Spleen (tissue), 11 donors: ENCODE results near the gene LMNB1. TPM values are rescaled to one million over a fixed set of nuclear protein-coding genes. Genes with fewer than 3 reads are reported as not detected.

ENCODE experiments used
- DNase-seq: peaks from one replicate; pipeline ENCODE4 v3.0.0-alpha.2; 2020
- H3K27ac ChIP-seq, 8 donors: fragments of 200-600 bp; sonication (generic) in 7 of 8; 1 replicate in 4 of 8; 2 replicates in 4 of 8; pipeline versions ENCODE4 v1.5.0 to v1.8.0; 2016 to 2021; ENCODE audit warnings: inconsistent platforms in 4 of 8, mild to moderate bottlenecking in 4 of 8, moderate library complexity in 1 of 8
- H3K27me3 ChIP-seq, 7 donors: fragments of 200-600 bp; sonication (generic) in 6 of 7; replicated peaks in 1 of 7; 1 replicate in 4 of 7; 2 replicates in 3 of 7; pipeline versions ENCODE4 v1.5.0 to v1.8.0; 2016 to 2021; ENCODE audit warnings: inconsistent platforms in 3 of 7, mild to moderate bottlenecking in 1 of 7
- H3K36me3 ChIP-seq, 6 donors: fragments of 200-600 bp; sonication (generic) in 5 of 6; 1 replicate in 4 of 6; 2 replicates in 2 of 6; pipeline versions ENCODE4 v1.5.0 to v1.8.0; 2016 to 2021; ENCODE audit warnings: inconsistent platforms in 2 of 6
- H3K4me1 ChIP-seq, 6 donors: fragments of 200-600 bp; sonication (generic) in 5 of 6; 1 replicate in 3 of 6; 2 replicates in 3 of 6; pipeline versions ENCODE4 v1.5.0 to v1.8.0; 2016 to 2021; ENCODE audit warnings: inconsistent platforms in 3 of 6
- H3K4me3 ChIP-seq, 8 donors: fragments of 200-600 bp; sonication (generic) in 7 of 8; 1 replicate in 4 of 8; 2 replicates in 4 of 8; pipeline versions ENCODE4 v1.5.0 to v1.8.0; 2016 to 2021; ENCODE audit warnings: inconsistent platforms in 4 of 8, mild to moderate bottlenecking in 4 of 8, moderate library complexity in 2 of 8
- H3K9me3 ChIP-seq, 8 donors: fragments of 200-600 bp; sonication (generic) in 7 of 8; 1 replicate in 4 of 8; 2 replicates in 4 of 8; pipeline versions ENCODE4 v1.5.0 to v1.8.0; 2016 to 2021; ENCODE audit warnings: inconsistent platforms in 4 of 8
- POLR2A ChIP-seq, 3 donors: fragments of 450-650 bp; IDR thresholded peaks; one replicate each; pipeline ENCODE4 v1.5.1; 2017; ENCODE audit warnings: antibody characterized with exemption in 3 of 3, mild to moderate bottlenecking in 1 of 3
- POLR2AphosphoS5 ChIP-seq, 3 donors: sonication (generic); formaldehyde crosslinking; IDR thresholded peaks; one replicate each; pipeline ENCODE4 v1.5.1; 2017; ENCODE audit warnings: antibody characterized with exemption in 3 of 3
- WGBS, 5 donors: extraction: QIAGEN DNeasy Blood & Tissue Kit in 3 of 5; methylation state at CpG; one replicate each; pipeline versions ENCODE4 v1.1.5 to v1.1.7; 2013 to 2018; 5-methylcytosine and 5-hydroxymethylcytosine counted together
- intact Hi-C: fragments of 100-400 bp; cut with DNase I; formaldehyde crosslinking; loops from one replicate; pipeline ENCODE4 v1.15.0; 2023; ENCODE audit warnings: low total_unique reads
- polyA plus RNA-seq, 3 donors: library from polyadenylated mRNA; stranded (reverse); fragments of 200-250 nt; gene quantifications; one replicate each; pipeline ENCODE4 v1.2.1, GENCODE V29; 2013
- total RNA-seq, 7 donors: library from RNA; depleted of rRNA in 3 of 7; stranded (reverse); fragments of >200 nt in 3 of 7; fragmentation: NEBNext Ultra II Directional in 4 of 7; extraction: Animal tissue kit (Norgen Biotek cat#: 25700) in 4 of 7; gene quantifications; one replicate each; pipeline versions ENCODE4 v1.1.0 to v1.2.1, GENCODE V29; 2016 to 2021
- TF ChIP-seq, protein P1 (sequence below), 11 experiments: fragments of 200-600 bp in 7 of 11; fragments of 450-650 bp in 4 of 11; sonication (generic) in 4 of 11; IDR thresholded peaks in 8 of 11; conservative IDR thresholded peaks in 3 of 11; 1 replicate in 7 of 11; 2 replicates in 4 of 11; pipeline versions ENCODE4 v1.4.0 to v1.8.0; 2016 to 2021; ENCODE audit warnings: antibody characterized with exemption in 11 of 11, inconsistent platforms in 4 of 11, mild to moderate bottlenecking in 1 of 11
- donor health status: healthy with polysubstance abuse.
- donor health status: DM: no; HTN: no; CAD: no; lungs with moderate emphysema.
- donor health status: DM: no; HTN: no; CAD: no.
- donor health status: Bipolar disorder and iron deficiency.
- donor health status: healthy.
- donor health status: DM: no; HTN: no; CAD: no.
- donor health status: DM: yes; HTN: yes; CAD: no.

Gene LMNB1
- total and polyA plus RNA-seq, 10 donors, result 7.5 to 68.8 (median 27.8) TPM

DNA sequence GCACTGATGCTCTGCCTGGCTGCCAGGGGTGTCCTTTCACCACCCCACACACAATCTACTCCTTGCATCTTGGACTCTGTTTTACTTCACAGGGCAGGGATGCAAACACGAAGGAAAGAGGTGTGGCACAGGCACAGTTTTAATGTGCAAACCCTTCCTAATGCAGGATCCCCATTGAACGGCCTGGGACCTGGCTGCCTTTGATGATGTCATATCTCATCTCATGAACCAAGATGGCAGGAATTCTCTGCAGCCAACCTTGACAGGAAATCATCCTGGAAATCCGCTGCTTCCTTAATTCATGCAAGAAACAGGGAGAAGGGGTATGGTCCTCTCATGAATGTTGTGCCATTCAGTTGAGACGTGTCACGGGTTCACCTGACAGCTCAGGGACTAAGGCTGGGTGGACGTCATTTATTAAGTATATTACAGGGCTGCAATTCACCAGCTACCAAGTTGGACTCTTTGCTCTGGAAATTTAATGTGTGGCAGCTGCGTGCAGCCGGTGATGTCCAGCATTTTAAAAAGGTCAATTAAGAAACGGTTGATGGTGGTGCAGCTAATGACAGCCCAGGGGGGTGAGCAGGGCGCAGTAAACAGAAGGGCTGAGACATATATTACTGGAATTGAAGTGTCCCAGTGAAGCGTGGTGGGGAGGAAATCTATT, 91.5 kb downstream of the LMNB1 start:
- 64 to 82% (median 70%) methylated on average over 11 of the region's 11 CpGs for WGBS, 5 donors
- intact Hi-C loops, result no loop called here

DNA sequence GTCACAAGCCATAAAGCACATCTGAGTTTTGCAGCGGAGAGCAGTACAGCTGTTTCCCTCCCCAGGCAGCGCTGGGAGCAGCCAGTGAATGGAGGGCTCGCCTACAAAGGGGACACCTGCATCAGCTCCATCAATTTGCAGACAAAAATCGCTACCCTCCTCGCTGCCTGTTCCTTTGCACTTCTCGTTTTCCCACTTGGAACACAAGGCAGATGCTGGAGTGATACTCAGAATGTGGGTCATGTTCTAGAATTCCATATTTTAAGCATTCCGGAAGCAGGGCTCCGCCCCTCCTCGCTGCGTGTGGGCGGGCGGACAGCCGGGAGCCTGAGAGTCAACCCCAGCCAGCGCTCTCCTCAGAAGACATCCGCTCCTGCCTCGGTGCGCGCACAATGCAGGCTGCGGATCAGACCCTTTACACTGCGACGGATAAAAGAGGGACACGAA, 92.1 kb downstream of the LMNB1 start:
- WGBS, 5 donors, result 10 to 21% (median 14%) methylated on average over 22 of the region's 22 CpGs
- Histone ChIP-seq H3K27ac (peak overlapping the region in 2 of 8 donors; percentile 26 to 31), H3K36me3 (peaks cover 0 to 17% (median 0%) of the 10 kb centered on the region in 6 donors), H3K9me3 (no peaks in the 10 kb centered on the region), H3K27me3 (no peaks in the 10 kb centered on the region), H3K4me1 (peaks cover 2 to 32% (median 13%) of the 10 kb centered on the region in 6 donors), H3K4me3 (peak overlapping the region in 4 of 8 donors; percentile 6 to 54 (median 12))
- DNase-seq, result no peak
- no peak for TF ChIP-seq POLR2A (IDR thresholded peaks at IDR 0.05)
- peak; percentile 46 to 78 (median 65) for TF ChIP-seq POLR2AphosphoS5 (IDR thresholded peaks at IDR 0.05)
- TF ChIP-seq, protein P1, sequence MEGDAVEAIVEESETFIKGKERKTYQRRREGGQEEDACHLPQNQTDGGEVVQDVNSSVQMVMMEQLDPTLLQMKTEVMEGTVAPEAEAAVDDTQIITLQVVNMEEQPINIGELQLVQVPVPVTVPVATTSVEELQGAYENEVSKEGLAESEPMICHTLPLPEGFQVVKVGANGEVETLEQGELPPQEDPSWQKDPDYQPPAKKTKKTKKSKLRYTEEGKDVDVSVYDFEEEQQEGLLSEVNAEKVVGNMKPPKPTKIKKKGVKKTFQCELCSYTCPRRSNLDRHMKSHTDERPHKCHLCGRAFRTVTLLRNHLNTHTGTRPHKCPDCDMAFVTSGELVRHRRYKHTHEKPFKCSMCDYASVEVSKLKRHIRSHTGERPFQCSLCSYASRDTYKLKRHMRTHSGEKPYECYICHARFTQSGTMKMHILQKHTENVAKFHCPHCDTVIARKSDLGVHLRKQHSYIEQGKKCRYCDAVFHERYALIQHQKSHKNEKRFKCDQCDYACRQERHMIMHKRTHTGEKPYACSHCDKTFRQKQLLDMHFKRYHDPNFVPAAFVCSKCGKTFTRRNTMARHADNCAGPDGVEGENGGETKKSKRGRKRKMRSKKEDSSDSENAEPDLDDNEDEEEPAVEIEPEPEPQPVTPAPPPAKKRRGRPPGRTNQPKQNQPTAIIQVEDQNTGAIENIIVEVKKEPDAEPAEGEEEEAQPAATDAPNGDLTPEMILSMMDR (IDR thresholded peaks at IDR 0.05 in 8 of 11, conservative IDR thresholded peaks at IDR 0.05 in 3 of 11), result no peak
- intact Hi-C loops, result no loop called here

More for the DNA sequence above, 91.5 kb downstream of the LMNB1 start:
- TF ChIP-seq, protein P1 (IDR thresholded peaks at IDR 0.05 in 8 of 11, conservative IDR thresholded peaks at IDR 0.05 in 3 of 11), result no peak
- no peak for TF ChIP-seq POLR2AphosphoS5 (IDR thresholded peaks at IDR 0.05)
- TF ChIP-seq POLR2A (IDR thresholded peaks at IDR 0.05), result no peak
- H3K27ac ChIP-seq, result peak overlapping the region in 2 of 8 donors; percentile 26 to 31
- no peak for DNase-seq
- peaks cover 2 to 32% (median 13%) of the 10 kb centered on the region in 6 donors for H3K4me1 ChIP-seq
- no peaks in the 10 kb centered on the region for H3K27me3 ChIP-seq
- H3K9me3 ChIP-seq, result no peaks in the 10 kb centered on the region
- H3K36me3 ChIP-seq, result peaks cover 0 to 17% (median 0%) of the 10 kb centered on the region in 6 donors
- peak overlapping the region in 4 of 8 donors; percentile 6 to 54 (median 12) for H3K4me3 ChIP-seq

DNA sequence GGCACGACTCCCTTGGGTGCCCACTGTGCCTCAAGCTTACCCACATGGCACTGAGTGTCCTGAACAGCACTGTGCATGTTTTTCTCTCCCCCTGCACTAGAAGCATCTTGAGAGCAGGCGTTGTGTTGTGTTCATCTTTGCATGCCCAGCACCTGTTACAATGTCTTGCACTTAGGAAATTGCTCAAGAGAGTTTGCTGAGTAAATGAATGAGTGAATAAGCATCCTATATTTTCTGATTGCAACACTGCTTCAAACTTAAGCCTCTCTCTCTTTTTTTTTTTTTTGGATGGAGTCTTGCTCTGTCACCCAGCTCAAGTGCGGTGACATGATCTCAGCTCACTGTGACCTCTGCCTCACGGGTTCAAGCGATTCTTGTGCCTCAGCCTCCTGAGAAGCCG, 94.5 kb downstream of the LMNB1 start:
- H3K27ac ChIP-seq, result peak overlapping the region in 3 of 8 donors; percentile 6 to 39 (median 8)
- no peak for TF ChIP-seq POLR2A (IDR thresholded peaks at IDR 0.05)
- TF ChIP-seq POLR2AphosphoS5 (IDR thresholded peaks at IDR 0.05), result no peak
- TF ChIP-seq, protein P1 (IDR thresholded peaks at IDR 0.05 in 8 of 11, conservative IDR thresholded peaks at IDR 0.05 in 3 of 11), result no peak
- WGBS, 5 donors, result 78 to 92% (median 86%) methylated on average over 6 of the region's 6 CpGs
- H3K4me3 ChIP-seq, result no peak overlapping the region
- no peaks in the 10 kb centered on the region for H3K9me3 ChIP-seq
- intact Hi-C loops, result no loop called here
- peaks cover 0 to 15% (median 0%) of the 10 kb centered on the region in 6 donors for H3K36me3 ChIP-seq
- DNase-seq, result no peak
- H3K4me1 ChIP-seq, result peaks cover 2 to 32% (median 13%) of the 10 kb centered on the region in 6 donors
- H3K27me3 ChIP-seq, result no peaks in the 10 kb centered on the region
